AG08396 (cell line): Measurements from ENCODE around the gene CTH.
"Not testable (repeated sequence)": the region's sequence is repeated elsewhere in the genome, so short reads cannot be mapped to it uniquely, and the experiment has no call there.

ENCODE experiments used
- DNase-seq: peaks from one replicate; pipeline ENCODE4 v3.0.0; 2012; ENCODE audit warnings: low spot score, mixed read lengths

CTH gene

GRCh38 chr1:70455291-70455690 is 44.2 kb downstream of the CTH start:
- no peak for DNase-seq

GRCh38 chr1:70458131-70458530 is 47.1 kb downstream of the CTH start:
- DNase-seq = no peak

GRCh38 chr1:70459496-70460225 is 48.6 kb downstream of the CTH start:
- no peak for DNase-seq

- not testable (repeated sequence) for DNase-seq
These were observed 50.0 kb downstream of the CTH start for GRCh38 chr1:70460740-70461713.

- DNase-seq = no peak
These were observed 51.5 kb downstream of the CTH start for GRCh38 chr1:70462611-70463010.

GRCh38 chr1:70465911-70466310 is 54.8 kb downstream of the CTH start:
- no peak for DNase-seq

- no peak for DNase-seq
These were observed 56.5 kb downstream of the CTH start for GRCh38 chr1:70467531-70467930.

GRCh38 chr1:70468180-70468579 is 57.1 kb downstream of the CTH start:
- no peak for DNase-seq

GRCh38 chr1:70469184-70469583 is 58.1 kb downstream of the CTH start:
- not testable (repeated sequence) for DNase-seq

GRCh38 chr1:70475023-70475422 is 64.0 kb downstream of the CTH start:
- DNase-seq = no peak

- no peak for DNase-seq
These were observed 66.0 kb downstream of the CTH start for GRCh38 chr1:70477090-70477489.

GRCh38 chr1:70477905-70478304 is 66.8 kb downstream of the CTH start:
- DNase-seq = not testable (repeated sequence)

GRCh38 chr1:70483342-70483741 is 72.3 kb downstream of the CTH start:
- DNase-seq = no peak

- no peak for DNase-seq
These were observed 74.6 kb downstream of the CTH start for GRCh38 chr1:70485624-70486023.

GRCh38 chr1:70486676-70487458 is 75.8 kb downstream of the CTH start:
- peak; percentile 68 for DNase-seq

- DNase-seq = no peak
These were observed 76.4 kb downstream of the CTH start for GRCh38 chr1:70487459-70487815.

GRCh38 chr1:70487910-70488665 is 77.0 kb downstream of the CTH start:
- DNase-seq = peak; percentile 9
